ENCODE measurements around the gene ARHGAP19.

DNA sequence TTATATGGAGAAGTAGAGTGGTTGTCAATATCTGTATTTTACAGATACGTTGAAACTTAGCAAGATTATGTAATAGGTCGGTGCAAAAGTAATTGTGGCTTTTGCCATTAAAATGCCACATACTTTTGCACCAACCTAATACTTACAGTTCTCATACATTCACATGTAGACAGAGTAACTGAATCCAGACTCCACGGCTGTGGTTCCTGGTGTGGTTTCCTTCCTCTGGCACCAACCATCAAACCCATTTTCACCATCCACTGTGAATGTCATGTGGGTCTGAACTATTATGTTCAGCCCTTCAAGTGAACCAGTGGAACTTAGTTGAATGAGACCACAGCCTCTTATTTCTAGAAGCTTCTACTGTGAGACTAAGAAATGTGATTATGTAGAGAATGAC lies 75.1 kb downstream of the ARHGAP19 start:
- TF ChIP-seq, protein P1, sequence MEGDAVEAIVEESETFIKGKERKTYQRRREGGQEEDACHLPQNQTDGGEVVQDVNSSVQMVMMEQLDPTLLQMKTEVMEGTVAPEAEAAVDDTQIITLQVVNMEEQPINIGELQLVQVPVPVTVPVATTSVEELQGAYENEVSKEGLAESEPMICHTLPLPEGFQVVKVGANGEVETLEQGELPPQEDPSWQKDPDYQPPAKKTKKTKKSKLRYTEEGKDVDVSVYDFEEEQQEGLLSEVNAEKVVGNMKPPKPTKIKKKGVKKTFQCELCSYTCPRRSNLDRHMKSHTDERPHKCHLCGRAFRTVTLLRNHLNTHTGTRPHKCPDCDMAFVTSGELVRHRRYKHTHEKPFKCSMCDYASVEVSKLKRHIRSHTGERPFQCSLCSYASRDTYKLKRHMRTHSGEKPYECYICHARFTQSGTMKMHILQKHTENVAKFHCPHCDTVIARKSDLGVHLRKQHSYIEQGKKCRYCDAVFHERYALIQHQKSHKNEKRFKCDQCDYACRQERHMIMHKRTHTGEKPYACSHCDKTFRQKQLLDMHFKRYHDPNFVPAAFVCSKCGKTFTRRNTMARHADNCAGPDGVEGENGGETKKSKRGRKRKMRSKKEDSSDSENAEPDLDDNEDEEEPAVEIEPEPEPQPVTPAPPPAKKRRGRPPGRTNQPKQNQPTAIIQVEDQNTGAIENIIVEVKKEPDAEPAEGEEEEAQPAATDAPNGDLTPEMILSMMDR (IDR thresholded peaks at IDR 0.05), result no peak
- TF ChIP-seq POLR2A (IDR thresholded peaks at IDR 0.05), result no peak

Measured in esophagus squamous epithelium (tissue), 4 donors.